SU-DHL-6 (cell line): ENCODE data around the gene PITPNM3.

Experiments used
- H2AFZ ChIP-seq: fragments of 200-600 bp; sonication (generic); 2 replicates; pipeline ENCODE4 v1.6.1; 2014; ENCODE audit warnings: low read depth, mild to moderate bottlenecking, moderate library complexity, mixed read lengths, antibody characterized with exemption, low read length; ENCODE audit not compliant: severe bottlenecking
- H3F3A ChIP-seq: fragments of 200-600 bp; shearing (Covaris generic); 2 replicates; pipeline ENCODE4 v1.6.0; 2016; ENCODE audit warnings: antibody characterized with exemption, mild to moderate bottlenecking; ENCODE audit not compliant: insufficient read depth
- H3K27ac ChIP-seq: fragments of 200-600 bp; sonication (generic); 2 replicates; pipeline ENCODE4 v1.5.1; 2016; ENCODE audit warnings: low read depth, mild to moderate bottlenecking, low read length, moderate library complexity, mixed read lengths
- H3K27me3 ChIP-seq: fragments of 200-600 bp; sonication (generic), shearing (Covaris generic); 2 replicates; pipeline ENCODE4 v1.6.0; 2014; ENCODE audit warnings: mild to moderate bottlenecking, low read length
- H3K36me3 ChIP-seq: fragments of 200-600 bp; sonication (generic); 2 replicates; pipeline ENCODE4 v1.6.1; 2014; ENCODE audit warnings: mild to moderate bottlenecking, low read length, mixed read lengths
- H3K4me2 ChIP-seq: fragments of 300-600, 200-600 bp; shearing (Covaris generic), sonication (generic); 2 replicates; pipeline ENCODE4 v1.6.0; 2014; ENCODE audit warnings: low read length, low read depth, mild to moderate bottlenecking; ENCODE audit not compliant: poor library complexity, severe bottlenecking
- H3K4me3 ChIP-seq: fragments of 200-600 bp; sonication (generic); 2 replicates; pipeline ENCODE4 v1.5.1; 2014; ENCODE audit warnings: antibody characterized with exemption, low read length, mild to moderate bottlenecking, mixed read lengths; ENCODE audit not compliant: insufficient read depth, poor library complexity, severe bottlenecking
- H3K79me2 ChIP-seq: fragments of 200-600 bp; sonication (generic); 2 replicates; pipeline ENCODE4 v1.6.1; 2014; ENCODE audit warnings: mild to moderate bottlenecking, low read length, moderate library complexity; ENCODE audit not compliant: insufficient read depth
- H3K9ac ChIP-seq: fragments of 200-600 bp; sonication (generic); 2 replicates; pipeline ENCODE4 v1.7.0; 2014; ENCODE audit warnings: mild to moderate bottlenecking, low read length
- H3K9me2 ChIP-seq: fragments of 200-600 bp; sonication (generic); replicated peaks from 2 replicates; pipeline ENCODE4 v1.6.1; 2014; ENCODE audit warnings: low read length; ENCODE audit not compliant: insufficient read depth
- H3K9me3 ChIP-seq: fragments of 200-600 bp; sonication (generic); 2 replicates; pipeline ENCODE4 v1.6.1; 2014; ENCODE audit warnings: low read length, mixed read lengths; ENCODE audit not compliant: insufficient read depth
- H4K20me1 ChIP-seq: fragments of 200-600 bp; sonication (generic); 2 replicates; pipeline ENCODE4 v1.6.1; 2014; ENCODE audit warnings: low read depth, mild to moderate bottlenecking, antibody characterized with exemption, low read length, moderate library complexity, mixed read lengths
- EZH2phosphoT487 ChIP-seq: fragments of 200-600 bp; sonication (generic), shearing (Covaris generic); conservative IDR thresholded peaks from 2 replicates; pipeline ENCODE4 v1.6.1; 2018; ENCODE audit warnings: mild to moderate bottlenecking, antibody characterized with exemption, low read length, moderate library complexity, mixed read lengths
- TF ChIP-seq, protein P1 (sequence below): fragments of 200-600 bp; sonication (generic); IDR thresholded peaks from one replicate; pipeline ENCODE4 v1.5.1; 2017; ENCODE audit warnings: antibody characterized with exemption, mild to moderate bottlenecking, low read length, moderate library complexity; ENCODE audit not compliant: insufficient read depth, poor library complexity, severe bottlenecking

Gene PITPNM3

GRCh38 chr17:6544011-6544370 is 12.4 kb downstream of the PITPNM3 start:
- no peaks in the 10 kb centered on the region for H3K9me2 ChIP-seq
- H2AFZ ChIP-seq, result no peak overlapping the region
- no peak overlapping the region for H3K4me3 ChIP-seq
- TF ChIP-seq EZH2phosphoT487, result no peak
- TF ChIP-seq, protein P1, sequence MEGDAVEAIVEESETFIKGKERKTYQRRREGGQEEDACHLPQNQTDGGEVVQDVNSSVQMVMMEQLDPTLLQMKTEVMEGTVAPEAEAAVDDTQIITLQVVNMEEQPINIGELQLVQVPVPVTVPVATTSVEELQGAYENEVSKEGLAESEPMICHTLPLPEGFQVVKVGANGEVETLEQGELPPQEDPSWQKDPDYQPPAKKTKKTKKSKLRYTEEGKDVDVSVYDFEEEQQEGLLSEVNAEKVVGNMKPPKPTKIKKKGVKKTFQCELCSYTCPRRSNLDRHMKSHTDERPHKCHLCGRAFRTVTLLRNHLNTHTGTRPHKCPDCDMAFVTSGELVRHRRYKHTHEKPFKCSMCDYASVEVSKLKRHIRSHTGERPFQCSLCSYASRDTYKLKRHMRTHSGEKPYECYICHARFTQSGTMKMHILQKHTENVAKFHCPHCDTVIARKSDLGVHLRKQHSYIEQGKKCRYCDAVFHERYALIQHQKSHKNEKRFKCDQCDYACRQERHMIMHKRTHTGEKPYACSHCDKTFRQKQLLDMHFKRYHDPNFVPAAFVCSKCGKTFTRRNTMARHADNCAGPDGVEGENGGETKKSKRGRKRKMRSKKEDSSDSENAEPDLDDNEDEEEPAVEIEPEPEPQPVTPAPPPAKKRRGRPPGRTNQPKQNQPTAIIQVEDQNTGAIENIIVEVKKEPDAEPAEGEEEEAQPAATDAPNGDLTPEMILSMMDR, result no peak
- H3K79me2 ChIP-seq, result no peaks in the 10 kb centered on the region
- H3F3A ChIP-seq, result no peaks in the 10 kb centered on the region
- no peaks in the 10 kb centered on the region for H3K36me3 ChIP-seq
- no peaks in the 10 kb centered on the region for H3K9me3 ChIP-seq
- H3K27me3 ChIP-seq, result no peaks in the 10 kb centered on the region
- no peak overlapping the region for H3K4me2 ChIP-seq
- H3K9ac ChIP-seq, result no peak overlapping the region
- H4K20me1 ChIP-seq, result no peaks in the 10 kb centered on the region
- H3K27ac ChIP-seq, result no peak overlapping the region

DNA sequence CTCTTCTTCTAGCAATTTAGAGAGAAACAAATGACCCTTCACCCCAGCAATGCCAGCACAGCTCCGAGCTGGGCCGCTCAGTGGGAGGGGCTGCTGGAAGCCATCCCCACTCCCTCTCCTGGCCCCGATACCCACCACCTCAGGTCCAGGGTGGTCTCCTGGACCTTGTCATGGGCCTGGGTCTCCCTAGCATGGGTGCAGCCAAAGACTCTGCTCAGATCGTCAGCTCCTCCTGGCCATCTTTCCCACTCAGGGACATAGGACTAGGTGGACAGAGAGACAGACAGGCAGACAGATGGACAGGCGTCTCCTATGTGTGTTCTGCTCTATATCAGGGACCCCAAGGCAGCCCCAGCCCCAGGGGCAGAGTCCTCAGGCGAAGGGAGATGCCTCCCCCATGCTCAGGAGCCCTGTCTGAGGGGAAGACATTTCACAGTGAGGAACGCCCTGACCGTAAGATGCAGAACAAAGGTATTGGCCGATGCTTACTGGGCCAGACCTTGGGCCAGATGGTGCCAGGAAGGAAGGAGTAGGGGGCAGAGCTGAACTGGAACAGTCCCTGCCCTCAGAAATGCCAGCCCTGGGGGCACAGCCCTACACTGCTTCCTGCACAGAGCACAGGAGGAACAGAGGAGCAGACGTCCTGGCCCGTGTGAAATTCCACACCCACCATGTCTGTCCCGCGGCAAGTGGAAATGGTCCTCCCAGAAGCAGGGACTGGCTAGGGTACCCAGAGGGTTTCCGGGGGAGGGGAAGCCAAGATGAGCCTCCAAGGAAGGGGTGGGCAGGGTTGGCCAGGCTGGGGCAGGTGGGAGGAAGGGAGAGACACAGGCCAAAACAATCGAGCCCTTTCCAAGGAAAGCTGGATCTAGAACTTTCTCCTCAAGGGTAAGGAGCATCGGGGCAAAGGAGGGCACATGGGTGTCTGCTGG is 13.0 kb downstream of the PITPNM3 start:
- H3K4me3 ChIP-seq, result no peak overlapping the region
- H3F3A ChIP-seq, result no peaks in the 10 kb centered on the region
- no peaks in the 10 kb centered on the region for H4K20me1 ChIP-seq
- no peak overlapping the region for H3K27ac ChIP-seq
- H3K27me3 ChIP-seq, result no peaks in the 10 kb centered on the region
- H3K9ac ChIP-seq, result no peak overlapping the region
- H2AFZ ChIP-seq, result no peak overlapping the region
- no peak overlapping the region for H3K4me2 ChIP-seq
- no peaks in the 10 kb centered on the region for H3K9me3 ChIP-seq
- TF ChIP-seq, protein P1, result no peak
- no peak for TF ChIP-seq EZH2phosphoT487
- no peaks in the 10 kb centered on the region for H3K36me3 ChIP-seq
- no peaks in the 10 kb centered on the region for H3K79me2 ChIP-seq
- no peaks in the 10 kb centered on the region for H3K9me2 ChIP-seq

- H3K9me3 ChIP-seq, result no peaks in the 10 kb centered on the region
- H3K9ac ChIP-seq, result no peak overlapping the region
- H2AFZ ChIP-seq, result no peak overlapping the region
- no peaks in the 10 kb centered on the region for H4K20me1 ChIP-seq
- TF ChIP-seq EZH2phosphoT487, result no peak
- TF ChIP-seq, protein P1, result no peak
- no peaks in the 10 kb centered on the region for H3F3A ChIP-seq
- no peak overlapping the region for H3K4me2 ChIP-seq
- no peaks in the 10 kb centered on the region for H3K36me3 ChIP-seq
- no peaks in the 10 kb centered on the region for H3K9me2 ChIP-seq
- no peaks in the 10 kb centered on the region for H3K27me3 ChIP-seq
- H3K79me2 ChIP-seq, result no peaks in the 10 kb centered on the region
- no peak overlapping the region for H3K4me3 ChIP-seq
- H3K27ac ChIP-seq, result no peak overlapping the region
Measured at GRCh38 chr17:6542577-6542976, 13.8 kb downstream of the PITPNM3 start.
